Naive thymus-derived CD8-positive, alpha-beta T cell (primary cell): ENCODE data around the gene TRAF7. TPM values are rescaled to one million over a fixed set of nuclear protein-coding genes. Genes with fewer than 3 reads are reported as not detected.
"Not testable (repeated sequence)": the region's sequence is repeated elsewhere in the genome, so short reads cannot be mapped to it uniquely, and the experiment has no call there.

Source experiments
- ATAC-seq, 2 donors: fragments of 150-1000 bp; cut with Tn5 transposase in 1 of 2; sonication (Bioruptor Pico), chemical (Tn5 transposase) in 1 of 2; 1 replicate in 1 of 2; 2 replicates in 1 of 2; pipeline ENCODE4 v1.10.0; 2021; ENCODE audit warnings: mild to moderate bottlenecking in 2 of 2, moderate library complexity in 2 of 2
- POLR2A ChIA-PET: fragments of 350-600 bp; sonication (Branson Sonifier 250); formaldehyde crosslinking; loops from one replicate; lab custom pipeline; 2021; ENCODE audit warnings: antibody characterized with exemption; lab: Charles Lee
- DNase-seq, 10 donors: peaks; one replicate each; pipeline versions ENCODE4 v3.0.0 to v3.0.0-alpha.2; 2020 to 2022
- H3K27ac Mint-ChIP-seq, 10 donors: one replicate each; pipeline ENCODE4 v1.8.0; 2020 to 2022; ENCODE audit warnings: mild to moderate bottlenecking in 10 of 10, mixed read lengths in 10 of 10, moderate library complexity in 4 of 10, inconsistent platforms in 1 of 10
- H3K27me3 Mint-ChIP-seq, 5 donors: one replicate each; pipeline ENCODE4 v1.8.0; 2021 to 2022; ENCODE audit warnings: mixed read lengths in 5 of 5
- H3K36me3 Mint-ChIP-seq, 3 donors: one replicate each; pipeline ENCODE4 v1.8.0; 2020 to 2022; ENCODE audit warnings: mixed read lengths in 3 of 3, mild to moderate bottlenecking in 2 of 3, inconsistent platforms in 1 of 3
- H3K4me1 Mint-ChIP-seq, 4 donors: one replicate each; pipeline ENCODE4 v1.8.0; 2021 to 2022; ENCODE audit warnings: mixed read lengths in 4 of 4
- H3K4me3 Mint-ChIP-seq, 10 donors: one replicate each; pipeline ENCODE4 v1.8.0; 2020 to 2022; ENCODE audit warnings: mild to moderate bottlenecking in 10 of 10, mixed read lengths in 10 of 10, moderate library complexity in 6 of 10, inconsistent platforms in 1 of 10
- H3K9me3 Mint-ChIP-seq, 9 donors: one replicate each; pipeline ENCODE4 v1.8.0; 2020 to 2022; ENCODE audit warnings: mixed read lengths in 9 of 9, mild to moderate bottlenecking in 3 of 9, inconsistent platforms in 1 of 9, moderate library complexity in 1 of 9
- polyA plus RNA-seq, 3 donors: library from polyadenylated mRNA; unstranded; fragments of 300-500 nt; fragmentation: Illumina TruSeq; gene quantifications; one replicate each; pipeline ENCODE4 v1.2.3, GENCODE V29; 2021
- total RNA-seq, 8 experiments: library from RNA in 2 of 8; stranded (reverse) in 2 of 8; gene quantifications; one replicate each; pipeline ENCODE4 v1.2.3 and lab custom pipeline; 2021 to 2026

TRAF7 gene
- total and polyA plus RNA-seq, 5 experiments from 2014 or later, result 3.5 to 39.5 (median 8.8) TPM

DNA sequence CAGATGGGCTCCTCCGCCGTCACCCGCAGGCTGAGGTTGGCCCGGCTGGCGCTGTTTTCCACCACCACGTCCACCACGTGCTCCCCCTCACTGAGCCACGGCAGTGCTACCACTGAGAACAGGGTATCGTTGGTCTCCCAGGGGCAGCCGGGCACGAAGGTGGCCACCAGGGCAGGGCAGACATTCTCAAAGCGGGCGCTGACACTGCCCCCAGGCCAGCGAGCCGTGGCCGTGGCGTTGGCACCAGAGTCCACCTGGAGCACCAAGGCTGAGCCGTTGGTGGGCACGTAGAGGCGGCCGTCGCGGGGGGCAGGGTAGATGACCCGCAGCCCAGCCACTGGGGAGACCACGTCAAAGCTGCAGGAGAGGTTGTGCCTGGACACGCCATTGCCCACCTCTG is 41.4 kb upstream of the TRAF7 start:
- DNase-seq, H3K4me3 Mint-ChIP-seq, H3K27ac Mint-ChIP-seq, POLR2A ChIA-PET, H3K9me3 Mint-ChIP-seq, H3K27me3 Mint-ChIP-seq, H3K4me1 Mint-ChIP-seq, ATAC-seq: not testable (repeated sequence)
- H3K36me3 Mint-ChIP-seq, result peaks cover 0 to 14% (median 0%) of the 10 kb centered on the region in 3 donors

DNA sequence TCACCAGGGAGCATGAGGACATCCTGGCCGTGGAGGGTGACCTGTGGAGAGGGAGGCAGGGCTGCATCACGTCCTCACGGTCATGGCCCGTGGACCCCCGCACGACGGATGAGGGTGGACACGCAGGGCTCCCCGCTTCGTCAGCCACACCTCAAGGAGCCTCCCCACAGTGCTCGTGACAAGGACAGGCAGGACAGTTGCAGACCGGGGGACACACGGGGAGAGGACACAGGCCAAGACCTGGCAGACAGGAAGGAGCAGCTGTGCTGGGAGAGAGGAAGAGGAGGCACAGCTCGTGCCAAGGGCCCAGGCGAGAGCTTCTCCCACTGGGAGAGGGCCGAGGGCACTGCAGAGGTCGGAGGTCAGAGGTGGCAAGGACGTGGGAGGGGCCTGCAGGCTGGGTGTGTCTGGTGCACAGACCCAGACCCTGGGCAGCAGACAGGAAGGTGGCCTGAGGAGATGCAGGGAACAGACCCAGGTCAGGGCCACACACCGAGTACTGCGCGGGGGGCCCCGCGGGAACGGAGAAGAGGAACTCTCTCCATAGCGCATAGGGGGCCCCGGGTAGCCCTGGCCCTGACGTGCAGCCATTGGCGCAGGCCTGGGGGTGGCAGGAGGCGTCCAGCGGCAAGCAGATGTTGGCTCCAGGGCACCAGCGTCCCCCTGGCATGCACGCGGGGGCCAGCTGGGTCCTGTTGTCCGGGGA is 40.5 kb upstream of the TRAF7 start:
- DNase-seq, H3K27ac Mint-ChIP-seq, H3K27me3 Mint-ChIP-seq, H3K4me3 Mint-ChIP-seq, ATAC-seq, H3K4me1 Mint-ChIP-seq, POLR2A ChIA-PET, H3K9me3 Mint-ChIP-seq: not testable (repeated sequence)
- peaks cover 0 to 14% (median 0%) of the 10 kb centered on the region in 3 donors for H3K36me3 Mint-ChIP-seq

DNA sequence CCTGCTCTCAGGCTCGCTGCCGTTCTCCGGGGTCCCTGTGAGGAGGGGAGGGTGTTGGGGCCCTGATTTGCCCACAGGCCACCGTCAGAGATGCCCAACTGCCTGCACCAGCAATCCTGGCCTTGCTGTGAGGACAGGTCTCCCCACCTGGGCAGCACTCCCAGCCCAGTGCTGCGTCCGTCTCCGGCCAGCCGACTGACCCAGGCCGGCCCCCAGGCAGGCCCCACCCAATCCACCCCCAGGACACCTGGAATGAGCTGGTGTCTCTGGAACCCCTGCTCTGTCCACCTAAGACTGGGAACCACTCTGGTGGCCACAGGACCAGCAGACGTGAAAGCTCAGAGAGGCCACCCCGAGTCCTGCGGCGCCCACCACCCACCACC is 40.0 kb upstream of the TRAF7 start:
- no peaks in the 10 kb centered on the region for H3K27me3 Mint-ChIP-seq
- no peaks in the 10 kb centered on the region for H3K9me3 Mint-ChIP-seq
- DNase-seq, result no peak
- peaks cover 4 to 5% (median 4%) of the 10 kb centered on the region in 4 donors for H3K4me1 Mint-ChIP-seq
- POLR2A ChIA-PET, result no interaction called here
- no peak overlapping the region for H3K4me3 Mint-ChIP-seq
- peaks cover 0 to 9% (median 0%) of the 10 kb centered on the region in 3 donors for H3K36me3 Mint-ChIP-seq
- ATAC-seq, result no peak
- H3K27ac Mint-ChIP-seq, result no peak overlapping the region

DNA sequence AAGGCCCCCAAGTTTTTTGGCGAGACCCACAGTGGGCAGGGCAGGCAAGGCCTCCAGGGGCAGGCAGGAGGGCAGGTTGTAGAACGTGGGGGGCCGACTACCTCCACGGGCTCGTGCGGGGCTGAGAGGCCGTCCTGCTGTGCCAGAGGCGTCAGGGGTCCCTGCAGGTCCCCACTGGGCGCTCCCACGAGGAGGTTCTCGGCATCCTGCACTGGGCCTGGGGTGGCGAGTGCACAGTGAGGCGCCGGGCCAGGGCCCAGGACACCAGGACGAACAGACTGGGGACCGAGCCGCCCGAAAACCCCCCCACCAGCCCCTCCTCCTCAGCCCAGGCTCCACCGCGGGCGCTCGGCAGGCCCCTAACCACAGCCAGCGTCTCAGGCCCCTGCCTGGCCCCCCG is 39.2 kb upstream of the TRAF7 start:
- POLR2A ChIA-PET, DNase-seq, H3K4me1 Mint-ChIP-seq, H3K4me3 Mint-ChIP-seq, ATAC-seq, H3K36me3 Mint-ChIP-seq, H3K9me3 Mint-ChIP-seq, H3K27me3 Mint-ChIP-seq, H3K27ac Mint-ChIP-seq: not testable (repeated sequence)

DNA sequence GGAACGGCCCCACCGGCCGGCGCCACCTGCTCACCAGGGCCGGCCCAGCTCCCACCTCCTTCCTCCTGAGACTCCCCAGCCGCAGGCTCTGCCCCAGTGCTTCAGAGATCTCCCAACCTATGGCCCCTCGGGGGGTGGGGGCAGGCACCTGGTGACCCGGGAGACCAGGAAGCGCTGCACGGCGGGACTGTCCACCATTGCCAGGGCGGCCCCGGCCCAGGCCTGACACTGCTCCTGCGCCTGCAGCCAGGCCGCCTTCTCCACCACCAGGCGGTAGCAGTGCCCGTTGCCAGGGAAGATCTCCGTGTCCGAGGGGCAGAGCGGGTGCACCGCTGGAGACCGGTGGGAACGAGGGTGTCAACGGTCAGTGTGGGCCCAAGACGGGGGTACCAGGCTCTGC is 38.2 kb upstream of the TRAF7 start:
- H3K27me3 Mint-ChIP-seq, H3K9me3 Mint-ChIP-seq, POLR2A ChIA-PET, H3K36me3 Mint-ChIP-seq, DNase-seq, ATAC-seq, H3K4me3 Mint-ChIP-seq, H3K4me1 Mint-ChIP-seq, H3K27ac Mint-ChIP-seq: not testable (repeated sequence)

DNA sequence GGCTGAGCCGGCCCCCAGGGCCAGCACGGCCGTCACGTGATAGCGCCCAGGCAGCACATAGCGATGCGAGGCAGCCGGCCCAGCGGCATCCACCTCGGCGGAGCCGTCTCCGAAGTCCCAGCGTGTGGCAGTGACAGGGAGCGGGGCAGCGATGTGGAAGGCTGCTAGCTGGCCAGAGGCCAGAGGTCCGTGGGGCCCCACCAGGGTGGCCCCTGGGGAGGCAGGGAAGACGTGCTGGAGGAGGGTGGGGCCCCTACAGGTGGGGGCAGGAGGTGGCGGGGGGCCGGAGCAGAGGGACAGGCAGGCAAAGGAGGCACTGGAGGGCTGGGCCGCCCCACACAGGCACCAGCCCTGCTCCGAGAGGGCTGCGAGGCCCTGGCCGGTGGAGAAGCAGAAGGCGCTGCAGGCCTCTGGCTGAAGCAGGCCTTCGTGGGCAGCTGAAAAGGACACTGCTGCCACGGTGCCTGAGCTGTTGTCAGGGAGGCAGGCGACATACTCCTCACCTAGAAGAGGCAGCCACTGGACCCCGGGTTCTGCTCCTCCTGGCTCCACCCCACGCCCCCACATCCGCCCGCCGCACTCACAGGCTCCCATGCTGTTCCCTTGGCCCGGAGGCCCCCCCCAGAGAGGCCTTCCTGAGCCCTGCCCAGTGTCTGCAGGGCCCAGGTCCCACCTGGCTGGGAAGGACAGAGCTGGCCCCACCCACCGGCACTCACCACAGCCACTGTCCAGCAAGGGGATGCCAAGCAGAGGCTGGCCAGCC is 37.4 kb upstream of the TRAF7 start:
- POLR2A ChIA-PET, H3K9me3 Mint-ChIP-seq, DNase-seq, H3K36me3 Mint-ChIP-seq, ATAC-seq, H3K4me1 Mint-ChIP-seq, H3K27me3 Mint-ChIP-seq, H3K27ac Mint-ChIP-seq, H3K4me3 Mint-ChIP-seq: not testable (repeated sequence)

DNA sequence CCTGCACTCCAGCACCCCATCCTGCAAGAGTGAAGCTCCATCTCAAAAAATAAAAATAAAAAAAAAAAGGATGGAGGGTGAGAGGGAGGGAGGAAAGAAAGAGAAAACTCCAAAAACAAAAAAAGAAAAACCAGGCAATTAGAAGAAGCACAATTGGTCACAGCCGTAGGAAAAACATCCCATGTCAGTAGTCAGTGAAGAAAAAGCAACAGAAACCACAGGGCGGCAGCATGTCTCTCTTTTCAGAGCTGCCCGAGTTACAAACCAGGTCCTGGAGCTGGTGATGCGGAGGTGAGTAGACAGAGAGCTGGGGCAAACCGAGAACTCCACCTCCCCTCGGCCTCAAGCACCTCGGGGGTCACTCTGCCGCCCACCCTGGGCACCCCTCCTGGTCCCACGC is 34.3 kb upstream of the TRAF7 start:
- POLR2A ChIA-PET, result interaction anchor here (0.6 to 0.8 kb wide), 2 partner anchors 21 to 30 kb away, joined by 3 to 4 read pairs; no protein-coding TSS in a partner anchor
- not testable (repeated sequence) for H3K27me3 Mint-ChIP-seq, H3K36me3 Mint-ChIP-seq, H3K9me3 Mint-ChIP-seq
- Mint-ChIP-seq H3K27ac (peak overlapping the region in 3 of 10 donors; percentile 15 to 68 (median 31)), H3K4me1 (peaks cover 15 to 21% (median 15%) of the 10 kb centered on the region in 4 donors), H3K4me3 (peak overlapping the region in 1 of 10 donors; percentile 31)
- peak; percentile 58 to 65 for ATAC-seq
- DNase-seq, result peak in 3 of 10 donors; percentile 9 to 32 (median 24)

DNA sequence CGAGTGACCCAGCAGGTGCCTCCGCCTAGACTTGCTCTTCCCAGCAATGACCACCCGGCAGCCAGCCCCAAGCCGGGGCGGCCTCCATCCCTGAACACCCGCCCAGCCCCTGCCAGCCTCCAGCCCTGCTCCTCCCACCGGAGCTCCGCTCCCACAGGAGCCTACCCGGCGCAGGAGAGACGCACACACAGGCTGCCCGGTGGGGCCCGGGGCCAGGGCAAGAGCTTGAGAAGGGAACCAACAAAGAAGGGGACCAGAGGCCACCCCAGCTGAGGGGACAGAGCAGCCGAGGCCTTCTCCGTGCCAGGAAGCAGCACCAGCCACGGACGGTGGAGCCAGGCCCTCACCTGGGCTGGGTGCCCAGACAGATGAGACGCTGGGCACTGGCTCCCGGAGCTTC is 33.7 kb upstream of the TRAF7 start:
- no peaks in the 10 kb centered on the region for H3K36me3 Mint-ChIP-seq
- H3K4me1 Mint-ChIP-seq, result peaks cover 15 to 24% (median 16%) of the 10 kb centered on the region in 4 donors
- H3K4me3 Mint-ChIP-seq, result no peak overlapping the region
- ATAC-seq, result no peak
- no peaks in the 10 kb centered on the region for H3K27me3 Mint-ChIP-seq
- DNase-seq, result no peak
- H3K9me3 Mint-ChIP-seq, result no peaks in the 10 kb centered on the region
- POLR2A ChIA-PET, result no interaction called here
- H3K27ac Mint-ChIP-seq, result no peak overlapping the region

DNA sequence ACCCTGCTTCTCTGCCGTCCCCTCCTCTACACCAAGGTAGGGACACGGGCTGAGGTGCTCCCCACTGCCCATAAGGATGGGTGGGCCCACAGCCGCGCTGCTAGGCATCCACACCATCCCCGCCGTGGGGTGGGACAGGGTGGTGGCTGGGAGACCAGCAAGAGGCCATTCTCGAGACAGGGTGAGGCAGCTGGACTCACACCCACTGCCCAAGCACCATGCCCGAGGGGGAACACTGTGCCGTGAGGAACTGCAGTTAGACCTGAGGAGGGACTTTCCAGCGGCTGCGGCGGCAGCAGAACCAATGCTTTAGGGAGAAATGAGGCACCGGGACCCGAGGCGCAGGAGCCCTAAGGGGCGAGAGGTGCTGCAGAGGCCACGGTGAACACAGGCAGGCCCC is 33.2 kb upstream of the TRAF7 start:
- Mint-ChIP-seq H3K4me1 (peaks cover 15 to 29% (median 19%) of the 10 kb centered on the region in 4 donors), H3K36me3 (no peaks in the 10 kb centered on the region), H3K27me3 (no peaks in the 10 kb centered on the region), H3K4me3 (no peak overlapping the region), H3K27ac (no peak overlapping the region), H3K9me3 (no peaks in the 10 kb centered on the region)
- POLR2A ChIA-PET, result no interaction called here
- DNase-seq (no peak), ATAC-seq (no peak)

DNA sequence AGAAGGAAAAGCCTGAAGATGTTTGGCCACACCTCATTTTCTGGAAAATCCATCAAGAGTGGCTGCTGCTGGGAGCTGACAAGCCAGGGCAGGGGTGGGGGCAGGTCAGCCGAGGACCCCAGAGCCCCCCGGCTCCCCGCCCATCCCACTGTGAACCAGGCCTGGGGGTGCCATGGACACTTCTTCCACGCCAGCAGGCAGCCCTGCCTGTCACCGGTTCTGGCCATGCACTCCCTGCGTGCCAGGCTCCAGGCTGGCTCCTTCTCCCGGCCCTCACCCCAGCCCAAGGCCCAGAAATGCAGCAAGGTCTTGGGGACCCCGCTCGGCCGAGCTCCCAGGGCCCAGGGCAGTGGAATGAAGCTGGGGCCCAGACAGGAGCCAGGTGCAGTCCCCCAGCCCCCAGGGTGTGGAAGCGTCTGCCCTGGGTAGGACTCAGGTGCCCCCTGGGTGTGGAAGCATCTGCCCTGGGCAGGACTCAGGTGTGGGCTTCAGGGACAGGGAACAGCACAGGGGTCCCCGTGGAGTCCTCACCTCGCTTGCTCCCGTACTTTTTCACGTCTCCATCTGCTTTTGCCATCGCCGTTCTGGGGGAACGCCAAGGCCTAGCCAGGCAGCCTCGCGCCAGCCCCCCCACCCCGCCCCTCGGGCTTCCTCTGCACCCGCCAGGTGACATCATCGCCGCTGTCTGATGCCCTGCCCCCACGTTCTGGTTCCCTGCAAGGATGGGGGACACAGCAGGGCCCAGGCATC is 32.5 kb upstream of the TRAF7 start:
- H3K9me3 Mint-ChIP-seq, ATAC-seq, H3K4me3 Mint-ChIP-seq, POLR2A ChIA-PET, DNase-seq, H3K36me3 Mint-ChIP-seq, H3K27me3 Mint-ChIP-seq, H3K27ac Mint-ChIP-seq: not testable (repeated sequence)
- peaks cover 15 to 30% (median 20%) of the 10 kb centered on the region in 4 donors for H3K4me1 Mint-ChIP-seq

DNA sequence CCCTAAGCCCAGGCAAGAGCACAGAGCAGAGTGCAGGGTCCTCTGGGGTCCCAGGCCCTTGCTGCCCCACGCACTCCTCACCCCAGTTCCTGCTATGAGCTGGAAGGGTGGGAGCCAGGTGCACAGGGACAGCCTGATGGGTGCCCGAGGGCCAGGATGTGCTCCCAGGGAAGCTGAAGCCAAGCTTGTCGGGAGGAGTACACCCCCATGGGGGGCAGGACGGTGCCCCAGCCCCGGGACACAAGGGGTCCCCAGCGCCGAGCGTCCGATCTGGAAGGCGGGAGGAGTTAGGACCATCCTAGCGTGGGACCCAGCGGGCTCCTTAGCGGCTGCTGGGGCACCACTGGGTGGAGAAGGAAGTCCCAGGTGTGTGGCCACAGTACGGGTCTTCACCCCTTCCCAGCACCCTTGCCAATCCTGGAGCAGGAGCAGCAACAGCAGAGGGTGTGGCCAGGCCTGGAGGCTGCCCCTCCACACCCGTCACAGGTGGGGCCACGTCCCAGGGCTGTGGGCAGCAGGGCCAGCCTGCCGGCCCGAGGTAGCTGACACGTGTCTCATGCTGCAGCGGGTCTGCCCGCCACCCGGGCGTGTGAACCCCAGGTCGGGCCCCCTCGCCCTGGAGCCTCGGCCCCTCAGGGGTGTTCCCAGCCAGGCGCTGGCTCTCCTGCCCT is 31.7 kb upstream of the TRAF7 start:
- ATAC-seq, H3K9me3 Mint-ChIP-seq, H3K36me3 Mint-ChIP-seq, H3K4me3 Mint-ChIP-seq, H3K27me3 Mint-ChIP-seq, H3K27ac Mint-ChIP-seq, POLR2A ChIA-PET, DNase-seq: not testable (repeated sequence)
- H3K4me1 Mint-ChIP-seq, result peaks cover 21 to 37% (median 24%) of the 10 kb centered on the region in 4 donors

DNA sequence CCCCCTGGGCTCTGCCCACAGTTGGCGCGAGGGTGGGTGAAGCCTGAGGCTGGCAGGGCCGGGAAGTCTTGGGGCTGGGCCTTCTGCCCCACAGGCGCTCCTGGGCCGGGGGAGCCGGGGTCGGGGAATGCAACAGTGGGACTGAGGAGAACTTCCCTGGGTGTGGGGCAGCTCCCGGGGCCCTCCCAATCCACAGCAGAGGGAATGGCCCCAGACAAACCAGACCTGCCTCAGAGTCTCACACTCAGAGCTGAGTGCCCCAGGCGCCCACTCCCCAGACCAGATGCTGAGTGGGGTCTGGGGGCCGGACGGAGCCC is 31.2 kb upstream of the TRAF7 start:
- ATAC-seq, H3K27ac Mint-ChIP-seq: not testable (repeated sequence)

More for the DNA sequence above, 31.2 kb upstream of the TRAF7 start:
- H3K4me3 Mint-ChIP-seq, DNase-seq, H3K36me3 Mint-ChIP-seq, H3K27me3 Mint-ChIP-seq, H3K9me3 Mint-ChIP-seq, POLR2A ChIA-PET: not testable (repeated sequence)
- H3K4me1 Mint-ChIP-seq, result peaks cover 21 to 38% (median 25%) of the 10 kb centered on the region in 4 donors
